Right lobe of liver (tissue), 4 donors: ENCODE measurements around the gene DUS2.

Experiments used
- POLR2A ChIP-seq: fragments of 450-650 bp; IDR thresholded peaks from one replicate; pipeline ENCODE4 v1.6.1; 2017; ENCODE audit warnings: antibody characterized with exemption, mild to moderate bottlenecking
- TF ChIP-seq, protein P1 (sequence below), 4 donors: fragments of 200-600 bp in 3 of 4; fragments of 450-650 bp in 1 of 4; IDR thresholded peaks; one replicate each; pipeline versions ENCODE4 v1.5.1 to v1.8.0; 2016 to 2022; ENCODE audit warnings: antibody characterized with exemption in 4 of 4, mild to moderate bottlenecking in 2 of 4
- donor health status: DM: no; HTN: no; CAD: no.
- donor health status: DM: no; HTN: no; CAD: no.
- donor health status: DM: no; HTN: yes; CAD: no.

DNA sequence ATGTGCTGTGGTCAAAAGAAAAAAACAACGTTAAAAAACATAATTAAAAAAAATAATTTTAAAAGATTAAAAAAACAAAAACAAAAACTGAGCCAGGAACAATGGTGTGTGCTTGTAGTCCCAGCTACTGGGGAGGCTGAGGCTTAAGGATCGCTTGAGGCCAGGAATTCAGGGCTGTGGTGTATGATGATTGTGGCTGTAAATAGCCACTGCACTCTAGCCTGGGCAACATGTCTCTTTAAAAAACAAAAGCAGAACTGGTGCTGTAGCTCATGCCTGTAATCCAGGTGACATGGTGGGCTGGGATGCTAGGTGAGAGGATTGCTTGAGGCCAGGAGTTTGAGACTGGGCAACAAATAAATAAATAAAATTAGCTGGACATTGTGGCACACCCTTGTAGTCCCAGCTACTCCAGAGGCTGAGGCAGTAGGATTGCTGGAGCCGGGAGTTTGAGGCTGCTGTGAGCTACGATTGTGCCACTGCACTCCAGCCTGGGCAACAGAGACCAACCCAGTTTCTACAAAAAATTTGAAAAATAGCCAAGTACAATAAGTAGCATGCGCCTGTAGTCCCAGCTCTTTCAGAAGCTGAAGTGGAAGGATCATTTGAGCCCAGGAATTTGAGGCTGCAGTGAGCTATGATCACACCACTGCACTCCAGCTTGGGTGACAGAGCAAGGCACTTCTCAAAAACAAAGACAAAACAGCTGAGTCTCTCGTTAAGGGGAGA, 105.7 kb downstream of the DUS2 start:
- TF ChIP-seq, protein P1, sequence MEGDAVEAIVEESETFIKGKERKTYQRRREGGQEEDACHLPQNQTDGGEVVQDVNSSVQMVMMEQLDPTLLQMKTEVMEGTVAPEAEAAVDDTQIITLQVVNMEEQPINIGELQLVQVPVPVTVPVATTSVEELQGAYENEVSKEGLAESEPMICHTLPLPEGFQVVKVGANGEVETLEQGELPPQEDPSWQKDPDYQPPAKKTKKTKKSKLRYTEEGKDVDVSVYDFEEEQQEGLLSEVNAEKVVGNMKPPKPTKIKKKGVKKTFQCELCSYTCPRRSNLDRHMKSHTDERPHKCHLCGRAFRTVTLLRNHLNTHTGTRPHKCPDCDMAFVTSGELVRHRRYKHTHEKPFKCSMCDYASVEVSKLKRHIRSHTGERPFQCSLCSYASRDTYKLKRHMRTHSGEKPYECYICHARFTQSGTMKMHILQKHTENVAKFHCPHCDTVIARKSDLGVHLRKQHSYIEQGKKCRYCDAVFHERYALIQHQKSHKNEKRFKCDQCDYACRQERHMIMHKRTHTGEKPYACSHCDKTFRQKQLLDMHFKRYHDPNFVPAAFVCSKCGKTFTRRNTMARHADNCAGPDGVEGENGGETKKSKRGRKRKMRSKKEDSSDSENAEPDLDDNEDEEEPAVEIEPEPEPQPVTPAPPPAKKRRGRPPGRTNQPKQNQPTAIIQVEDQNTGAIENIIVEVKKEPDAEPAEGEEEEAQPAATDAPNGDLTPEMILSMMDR (IDR thresholded peaks at IDR 0.05) = no peak
- TF ChIP-seq POLR2A = no peak
